RWPE2 (cell line): ENCODE results near the gene SMYD4.

Experiments
- ATAC-seq: fragments of 200-7000 bp; cut with Tn5 transposase; 3 replicates; pipeline ENCODE4 v1.9.1; 2021; ENCODE audit warnings: low read depth
- DNase-seq: peaks from one replicate; pipeline ENCODE4 v3.0.0-alpha.2; 2020; ENCODE audit warnings: low spot score
- H3K27ac ChIP-seq: fragments of 450-650 bp; 2 replicates; pipeline ENCODE4 v1.5.1; 2017; ENCODE audit warnings: mild to moderate bottlenecking; ENCODE audit not compliant: poor library complexity, severe bottlenecking
- H3K27me3 ChIP-seq: fragments of 250-450 bp; sonication (Bioruptor Pico); 2 replicates; pipeline ENCODE4 v1.5.1; 2021; ENCODE audit warnings: mild to moderate bottlenecking, moderate library complexity; ENCODE audit not compliant: insufficient read depth, poor library complexity, severe bottlenecking
- H3K36me3 ChIP-seq: fragments of 250-450 bp; sonication (Bioruptor Pico); 2 replicates; pipeline ENCODE4 v1.5.1; 2020; ENCODE audit warnings: low read depth, mild to moderate bottlenecking, moderate library complexity
- H3K4me1 ChIP-seq: fragments of 250-450 bp; sonication (Bioruptor Pico); 2 replicates; pipeline ENCODE4 v1.5.1; 2021; ENCODE audit warnings: mild to moderate bottlenecking, moderate library complexity; ENCODE audit not compliant: insufficient read depth, poor library complexity, severe bottlenecking
- H3K4me3 ChIP-seq: fragments of 250-450 bp; sonication (Bioruptor Pico); 2 replicates; pipeline ENCODE4 v1.5.1; 2021; ENCODE audit warnings: mild to moderate bottlenecking, moderate library complexity; ENCODE audit not compliant: severe bottlenecking
- H3K9me3 ChIP-seq: fragments of 250-450 bp; sonication (Bioruptor Pico); 2 replicates; pipeline ENCODE4 v1.5.1; 2021; ENCODE audit warnings: mild to moderate bottlenecking, moderate library complexity; ENCODE audit not compliant: severe bottlenecking
- TF ChIP-seq, protein P1 (sequence below): fragments of 450-650 bp; IDR thresholded peaks from one replicate; pipeline ENCODE4 v1.5.1; 2017; ENCODE audit warnings: mild to moderate bottlenecking, moderate library complexity; ENCODE audit not compliant: poor library complexity, severe bottlenecking

SMYD4 gene, protein sequence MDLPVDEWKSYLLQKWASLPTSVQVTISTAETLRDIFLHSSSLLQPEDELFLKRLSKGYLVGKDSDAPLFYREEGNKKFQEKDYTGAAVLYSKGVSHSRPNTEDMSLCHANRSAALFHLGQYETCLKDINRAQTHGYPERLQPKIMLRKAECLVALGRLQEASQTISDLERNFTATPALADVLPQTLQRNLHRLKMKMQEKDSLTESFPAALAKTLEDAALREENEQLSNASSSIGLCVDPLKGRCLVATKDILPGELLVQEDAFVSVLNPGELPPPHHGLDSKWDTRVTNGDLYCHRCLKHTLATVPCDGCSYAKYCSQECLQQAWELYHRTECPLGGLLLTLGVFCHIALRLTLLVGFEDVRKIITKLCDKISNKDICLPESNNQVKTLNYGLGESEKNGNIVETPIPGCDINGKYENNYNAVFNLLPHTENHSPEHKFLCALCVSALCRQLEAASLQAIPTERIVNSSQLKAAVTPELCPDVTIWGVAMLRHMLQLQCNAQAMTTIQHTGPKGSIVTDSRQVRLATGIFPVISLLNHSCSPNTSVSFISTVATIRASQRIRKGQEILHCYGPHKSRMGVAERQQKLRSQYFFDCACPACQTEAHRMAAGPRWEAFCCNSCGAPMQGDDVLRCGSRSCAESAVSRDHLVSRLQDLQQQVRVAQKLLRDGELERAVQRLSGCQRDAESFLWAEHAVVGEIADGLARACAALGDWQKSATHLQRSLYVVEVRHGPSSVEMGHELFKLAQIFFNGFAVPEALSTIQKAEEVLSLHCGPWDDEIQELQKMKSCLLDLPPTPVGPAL

DNA sequence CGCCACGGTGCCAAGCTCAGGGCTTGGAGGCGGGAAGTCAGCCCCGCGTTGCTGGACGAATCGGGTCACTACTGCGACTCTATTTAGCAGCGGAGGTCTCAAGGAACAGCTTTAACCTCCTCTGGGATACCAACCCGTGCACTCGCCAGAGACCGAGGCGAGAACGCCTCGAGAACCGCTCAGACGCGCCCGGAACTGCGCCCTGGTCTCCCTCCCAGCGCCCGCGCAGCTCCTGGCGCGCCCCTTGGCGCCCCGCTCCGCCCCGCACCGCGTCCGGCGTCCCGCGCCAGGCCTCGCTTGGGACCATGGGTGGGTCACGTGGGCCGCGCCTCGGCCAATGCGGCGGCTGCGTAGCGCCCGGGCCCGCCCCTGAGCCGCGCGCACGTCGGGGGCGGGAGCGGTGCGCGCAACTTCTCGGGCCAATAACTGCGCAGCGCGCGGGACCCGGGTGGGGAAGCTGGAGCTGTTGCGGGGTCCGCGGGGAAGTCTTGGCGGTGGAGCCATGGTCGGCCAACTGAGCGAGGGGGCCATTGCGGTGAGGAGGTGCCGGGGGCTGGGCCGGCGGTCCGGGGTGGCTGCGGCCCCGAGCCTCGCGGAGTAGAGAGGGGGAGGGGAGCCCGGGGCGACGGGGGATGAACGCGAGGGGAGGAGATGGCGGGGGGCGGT lies at the start of gene SMYD4, which contains the start of gene RPA1:
Gene SMYD4, minus strand, starts transcription at position 311 of the 666 bp plus-strand sequence. CDS start 1,908 bp downstream, outside the sequence.
Gene RPA1, plus strand, starts transcription at position 414 of the 666 bp plus-strand sequence. Its CDS starts 89 bp downstream, at position 503.
- Histone ChIP-seq H3K9me3 (no peaks in the 10 kb centered on the region), H3K27ac (peak within 1 kb of the TSS; percentile 42), H3K27me3 (no peaks in the 10 kb centered on the region), H3K4me1 (peaks cover 9% of the 10 kb centered on the region), H3K4me3 (peak within 1 kb of the TSS; percentile 55), H3K36me3 (peaks cover 61% of the 10 kb centered on the region)
- DNase-seq (peak; percentile 85), ATAC-seq (peak; percentile 99)
- TF ChIP-seq, protein P1, sequence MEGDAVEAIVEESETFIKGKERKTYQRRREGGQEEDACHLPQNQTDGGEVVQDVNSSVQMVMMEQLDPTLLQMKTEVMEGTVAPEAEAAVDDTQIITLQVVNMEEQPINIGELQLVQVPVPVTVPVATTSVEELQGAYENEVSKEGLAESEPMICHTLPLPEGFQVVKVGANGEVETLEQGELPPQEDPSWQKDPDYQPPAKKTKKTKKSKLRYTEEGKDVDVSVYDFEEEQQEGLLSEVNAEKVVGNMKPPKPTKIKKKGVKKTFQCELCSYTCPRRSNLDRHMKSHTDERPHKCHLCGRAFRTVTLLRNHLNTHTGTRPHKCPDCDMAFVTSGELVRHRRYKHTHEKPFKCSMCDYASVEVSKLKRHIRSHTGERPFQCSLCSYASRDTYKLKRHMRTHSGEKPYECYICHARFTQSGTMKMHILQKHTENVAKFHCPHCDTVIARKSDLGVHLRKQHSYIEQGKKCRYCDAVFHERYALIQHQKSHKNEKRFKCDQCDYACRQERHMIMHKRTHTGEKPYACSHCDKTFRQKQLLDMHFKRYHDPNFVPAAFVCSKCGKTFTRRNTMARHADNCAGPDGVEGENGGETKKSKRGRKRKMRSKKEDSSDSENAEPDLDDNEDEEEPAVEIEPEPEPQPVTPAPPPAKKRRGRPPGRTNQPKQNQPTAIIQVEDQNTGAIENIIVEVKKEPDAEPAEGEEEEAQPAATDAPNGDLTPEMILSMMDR = no peak

DNA sequence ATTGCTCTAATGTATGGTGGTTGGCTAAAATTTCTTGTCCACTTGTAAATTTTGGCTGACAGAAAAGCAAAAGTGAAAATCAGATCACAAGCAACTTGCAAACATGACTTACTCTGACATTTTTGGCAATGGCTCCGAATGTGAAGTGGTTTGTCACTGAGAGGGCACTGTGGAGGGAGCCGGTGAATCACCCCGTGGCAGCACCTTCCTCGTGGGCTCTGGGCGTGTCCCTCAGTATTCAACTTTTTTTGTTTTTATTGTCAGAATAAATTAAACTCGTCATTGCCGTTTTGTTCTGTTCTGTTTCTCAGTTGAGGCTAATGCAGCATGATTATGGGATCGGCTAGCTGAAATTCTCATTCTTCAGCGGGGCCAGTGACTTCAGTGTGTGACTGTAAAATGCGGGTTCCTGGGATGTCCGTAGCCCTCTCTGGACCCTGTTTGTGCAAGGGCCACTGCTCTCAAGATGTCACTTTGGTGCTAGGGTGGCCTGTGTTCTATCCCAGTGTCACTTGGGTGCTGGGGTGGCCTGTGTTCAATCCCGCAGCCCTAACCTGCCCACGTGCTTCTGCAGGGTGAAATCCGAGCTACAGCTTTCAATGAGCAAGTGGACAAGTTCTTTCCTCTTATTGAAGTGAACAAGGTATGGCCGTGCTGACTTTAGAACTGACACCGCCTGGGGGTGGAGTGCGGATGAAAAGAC lies 48.9 kb upstream of the SMYD4 start:
- H3K27ac ChIP-seq = no peak overlapping the region
- DNase-seq = no peak
- H3K36me3 ChIP-seq = peaks cover 91% of the 10 kb centered on the region

DNA sequence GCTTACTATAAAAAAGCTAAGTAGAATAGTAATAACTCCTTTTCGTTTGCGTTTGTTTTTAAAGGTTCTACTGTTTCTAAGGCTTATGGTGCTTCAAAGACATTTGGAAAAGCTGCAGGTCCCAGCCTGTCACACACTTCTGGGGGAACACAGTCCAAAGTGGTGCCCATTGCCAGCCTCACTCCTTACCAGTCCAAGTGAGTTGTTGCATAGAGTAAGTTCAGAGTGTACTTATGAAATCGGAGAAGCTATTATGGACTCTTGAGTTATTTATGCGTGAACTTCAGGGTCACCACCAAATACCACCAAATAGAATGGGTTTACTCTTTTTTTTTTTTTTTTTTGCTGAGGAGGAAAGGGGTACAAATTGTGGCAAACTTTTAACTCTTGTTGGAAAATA lies 45.9 kb upstream of the SMYD4 start:
- no peak for DNase-seq
- no peaks in the 10 kb centered on the region for H3K9me3 ChIP-seq
- ATAC-seq = no peak
- H3K4me1 ChIP-seq = no peaks in the 10 kb centered on the region
- H3K27me3 ChIP-seq = no peaks in the 10 kb centered on the region
- H3K27ac ChIP-seq = no peak overlapping the region
- peaks cover 89% of the 10 kb centered on the region for H3K36me3 ChIP-seq
- no peak overlapping the region for H3K4me3 ChIP-seq
- TF ChIP-seq, protein P1 = no peak

More for the DNA sequence above, 48.9 kb upstream of the SMYD4 start:
- Histone ChIP-seq H3K27me3 (no peaks in the 10 kb centered on the region), H3K4me3 (no peak overlapping the region), H3K4me1 (no peaks in the 10 kb centered on the region), H3K9me3 (no peaks in the 10 kb centered on the region)
- TF ChIP-seq, protein P1 = no peak
- no peak for ATAC-seq

DNA sequence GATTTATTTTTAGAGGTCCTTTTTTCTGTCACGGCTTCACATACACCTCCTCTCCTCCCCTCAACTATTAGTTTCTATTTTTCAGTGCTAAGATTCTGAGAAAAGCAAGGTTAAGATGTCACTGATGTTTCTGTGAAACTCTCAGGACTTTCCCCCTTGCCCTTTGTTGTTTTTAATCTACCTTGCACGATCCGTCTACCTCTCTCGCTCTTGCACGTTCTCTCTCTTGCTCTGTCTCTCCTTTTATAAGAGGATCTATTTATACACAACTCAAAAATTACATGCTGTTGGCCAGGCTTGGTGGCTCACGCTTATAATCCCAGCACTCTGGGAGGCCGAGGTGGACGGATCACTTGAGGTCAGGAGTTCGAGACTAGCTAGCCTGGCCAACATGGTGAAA lies 43.7 kb upstream of the SMYD4 start:
- Histone ChIP-seq H3K4me1 (no peaks in the 10 kb centered on the region), H3K4me3 (no peak overlapping the region), H3K9me3 (no peaks in the 10 kb centered on the region), H3K36me3 (peaks cover 92% of the 10 kb centered on the region), H3K27ac (no peak overlapping the region), H3K27me3 (no peaks in the 10 kb centered on the region)
- DNase-seq (no peak), ATAC-seq (no peak)
- TF ChIP-seq, protein P1 = no peak
